Stimulated activated CD8-positive, alpha-beta memory T cell treated with anti-CD3 and anti-CD28 coated beads, Interleukin-2, amount 100 ng/mL, for 48 hours (primary cell): ENCODE measurements around the gene ELOVL5.
"Not testable (repeated sequence)": the region's sequence is repeated elsewhere in the genome, so short reads cannot be mapped to it uniquely, and the experiment has no call there.

Source experiments
- DNase-seq, 2 donors: peaks; one replicate each; pipeline ENCODE4 v3.0.0-alpha.2; 2020; ENCODE audit warnings: low read depth in 2 of 2

Gene ELOVL5

DNA sequence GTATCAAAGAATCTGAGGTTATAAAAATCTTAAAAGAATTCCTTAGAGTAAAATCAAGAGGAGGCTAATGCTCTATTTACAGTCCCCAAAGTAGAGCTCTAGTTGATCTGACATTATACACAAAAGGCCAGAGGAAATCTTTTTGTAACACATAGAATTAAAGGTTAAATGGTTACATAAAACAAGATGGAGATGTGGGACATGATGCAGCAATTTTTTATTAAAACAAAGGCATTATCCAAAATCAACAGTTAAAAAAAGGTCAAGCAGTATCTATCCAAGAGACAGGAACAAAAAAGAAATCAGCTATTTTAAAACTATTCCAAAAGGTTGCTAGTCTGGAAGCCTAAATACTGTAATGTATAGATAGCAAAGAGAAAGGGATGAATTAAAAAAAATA, 20.4 kb downstream of the ELOVL5 start:
- no peak for DNase-seq

DNA sequence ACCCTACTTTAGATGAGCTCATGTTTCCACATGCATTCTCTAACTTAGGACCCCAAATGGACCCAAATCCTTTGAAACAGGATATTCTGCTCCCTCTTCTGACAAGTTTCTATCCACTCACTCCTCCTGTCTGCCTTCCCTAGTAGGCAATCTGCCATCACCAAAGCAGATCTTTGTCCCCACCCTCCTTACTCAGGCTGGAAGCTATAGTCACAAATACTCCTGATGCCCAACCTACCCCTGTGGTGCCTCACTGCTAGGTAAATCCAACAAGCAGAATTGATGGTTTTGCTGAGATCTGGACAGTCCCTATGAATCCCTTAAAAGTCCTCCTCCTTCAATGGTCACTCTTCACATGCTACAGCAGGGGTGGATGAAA, 21.7 kb downstream of the ELOVL5 start:
- no peak for DNase-seq

DNA sequence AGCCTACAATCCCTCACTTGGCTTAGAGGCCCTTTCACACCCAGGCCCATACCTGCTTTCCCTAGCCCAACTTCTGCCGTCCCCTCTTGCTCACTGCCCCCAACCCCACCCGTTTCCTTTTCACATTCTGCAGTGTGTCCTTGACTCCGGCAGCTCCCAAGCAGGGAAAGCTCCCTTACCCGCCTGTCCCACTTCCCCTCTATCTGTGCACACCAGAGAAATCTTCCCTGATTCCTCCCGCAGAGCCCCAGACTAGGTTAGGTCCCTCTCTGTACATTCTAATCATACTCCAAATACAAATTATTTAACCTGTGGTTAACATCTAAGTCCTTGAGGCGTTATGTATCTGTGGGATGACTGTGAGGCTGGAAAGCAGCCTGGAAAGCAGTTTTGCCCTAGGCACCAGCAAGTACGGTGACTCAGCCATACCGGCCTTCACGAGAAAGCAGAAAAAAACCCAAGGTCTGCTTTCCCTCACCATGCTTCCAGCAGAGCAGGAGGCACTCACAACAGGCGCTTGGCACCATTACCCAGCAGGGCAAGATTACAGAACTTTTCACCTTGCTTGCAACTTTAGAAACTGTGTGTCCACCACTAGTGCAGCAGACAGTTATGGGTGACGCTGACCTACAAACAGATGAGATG, 22.3 kb downstream of the ELOVL5 start:
- no peak for DNase-seq

DNA sequence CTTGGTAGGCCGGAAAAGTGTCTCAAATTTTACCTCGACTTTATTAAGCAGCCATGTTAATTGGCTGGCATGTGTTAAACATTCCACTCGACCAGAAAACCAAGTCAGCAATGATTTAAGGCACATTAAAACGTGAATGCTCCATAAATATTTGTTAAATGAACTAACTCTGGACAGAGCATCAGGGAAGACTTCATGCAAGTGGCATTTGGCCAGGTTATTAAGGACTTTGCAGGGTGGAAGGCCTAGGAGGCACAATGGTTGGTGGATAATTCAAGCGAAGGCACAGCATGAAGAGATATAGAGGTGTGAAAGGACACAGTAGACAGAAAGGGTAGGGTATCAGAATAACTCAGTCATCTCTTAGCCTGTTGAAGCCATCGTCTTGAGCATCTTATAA, 23.0 kb downstream of the ELOVL5 start:
- no peak for DNase-seq

DNA sequence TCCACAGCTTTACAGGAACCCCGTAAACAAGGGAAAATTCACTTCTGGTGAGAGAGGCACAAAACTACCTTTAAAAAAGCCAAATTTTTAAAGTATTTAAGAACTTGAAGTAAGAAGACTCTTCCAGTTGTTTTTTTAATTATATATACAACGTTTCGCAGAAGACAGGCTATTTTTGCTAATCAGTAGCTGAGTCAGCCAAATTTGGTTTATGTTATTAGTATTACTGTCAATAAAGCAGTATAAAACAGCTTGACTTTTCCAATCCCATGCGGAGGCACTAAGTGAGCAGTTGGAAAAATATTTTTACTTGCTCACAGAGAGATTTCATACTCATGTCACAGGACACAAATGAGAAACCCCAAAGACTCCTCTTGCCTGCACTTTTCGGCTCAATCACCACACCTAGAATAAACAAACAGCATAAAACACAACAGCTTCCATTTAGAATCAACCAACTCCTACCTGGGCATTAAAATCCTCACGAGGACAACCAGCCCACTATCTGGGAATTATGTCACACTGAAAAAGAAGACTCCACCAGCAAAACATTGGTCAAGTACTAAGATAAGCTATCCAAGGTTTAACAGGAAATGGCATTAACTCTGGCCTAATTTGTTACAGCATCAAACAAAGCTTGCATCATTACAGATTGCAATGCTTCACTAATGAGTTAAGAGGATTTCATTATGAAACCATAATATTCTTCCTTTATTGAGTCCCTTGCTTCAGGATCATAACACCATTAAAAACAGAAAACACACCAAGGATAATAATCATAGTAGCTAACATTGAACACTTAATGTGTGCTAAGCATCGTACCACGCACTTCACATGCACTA, 26.3 kb downstream of the ELOVL5 start:
- no peak for DNase-seq

DNA sequence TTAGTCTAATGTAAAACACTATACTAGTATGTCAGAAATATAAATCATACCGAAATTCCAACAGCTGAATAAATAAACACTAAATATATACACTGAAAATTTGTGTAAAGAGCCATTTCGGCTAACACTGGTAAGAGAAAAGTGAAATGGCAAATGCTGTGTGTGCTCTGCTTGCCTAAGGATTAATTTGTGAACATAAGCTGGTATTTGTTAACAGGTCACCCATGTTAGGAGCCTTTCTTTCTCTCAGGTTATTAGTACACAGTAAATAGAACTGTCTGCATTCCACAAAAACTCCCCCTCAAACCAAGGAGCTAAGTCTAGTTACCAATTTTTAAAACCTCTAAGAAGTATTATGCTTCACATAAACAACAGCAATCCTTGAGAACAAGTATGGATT, 27.0 kb downstream of the ELOVL5 start:
- no peak for DNase-seq

DNA sequence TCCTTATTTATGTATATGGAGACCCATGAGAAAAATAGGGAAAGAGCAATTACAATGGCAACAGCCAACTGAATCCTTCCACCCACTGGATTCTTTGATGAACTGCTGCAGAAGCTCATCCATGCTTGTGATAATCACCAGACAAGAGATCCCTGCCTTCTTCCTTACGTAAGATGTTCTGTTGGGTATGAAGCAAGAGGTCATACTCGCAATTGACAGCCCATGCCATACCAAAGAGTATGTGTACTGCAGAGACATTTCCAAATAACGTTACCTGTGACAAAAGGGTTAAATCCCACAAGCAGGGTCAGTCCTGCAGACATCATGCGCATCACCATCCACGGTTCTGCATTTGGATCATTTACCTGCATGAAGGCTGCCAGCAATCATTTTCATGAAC, 27.8 kb downstream of the ELOVL5 start:
- no peak for DNase-seq

DNA sequence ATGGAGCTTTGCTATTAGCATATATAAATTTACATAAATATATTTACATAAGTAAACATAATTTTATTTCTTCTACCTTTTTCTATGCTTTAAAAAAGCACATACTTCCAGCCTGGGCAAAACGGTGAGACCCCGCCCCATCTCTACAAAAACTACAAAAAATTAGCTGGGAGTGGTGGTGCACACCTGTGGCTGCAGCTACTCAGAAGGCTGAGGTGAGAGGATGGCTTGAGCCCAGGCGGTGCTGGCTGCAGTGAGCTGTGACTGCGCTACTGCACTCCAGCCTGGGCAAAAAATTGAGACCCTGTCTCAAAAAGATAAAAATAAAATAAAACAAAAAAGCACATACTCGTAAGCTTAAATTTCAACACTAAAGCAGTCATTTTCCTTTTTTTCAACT, 30.3 kb downstream of the ELOVL5 start:
- DNase-seq, result no peak

DNA sequence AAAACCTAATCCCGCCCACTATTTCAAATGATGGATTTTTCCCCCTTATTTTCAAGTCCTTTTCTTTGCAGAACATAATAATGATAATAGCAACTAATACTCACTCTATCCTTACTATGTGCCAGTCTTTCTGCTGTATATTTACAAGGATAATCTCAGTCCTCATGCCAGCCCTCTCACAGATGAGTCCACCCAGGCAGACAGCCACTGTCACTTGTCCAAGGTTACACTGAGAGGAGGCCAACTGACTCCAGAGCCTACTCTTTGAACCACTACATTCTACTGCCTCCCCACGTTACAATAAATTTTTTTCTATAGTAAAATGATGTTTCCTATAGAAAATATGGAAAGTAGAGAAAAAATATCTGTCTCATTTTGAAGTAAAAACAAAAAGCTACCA, 30.9 kb downstream of the ELOVL5 start:
- DNase-seq, result no peak

DNA sequence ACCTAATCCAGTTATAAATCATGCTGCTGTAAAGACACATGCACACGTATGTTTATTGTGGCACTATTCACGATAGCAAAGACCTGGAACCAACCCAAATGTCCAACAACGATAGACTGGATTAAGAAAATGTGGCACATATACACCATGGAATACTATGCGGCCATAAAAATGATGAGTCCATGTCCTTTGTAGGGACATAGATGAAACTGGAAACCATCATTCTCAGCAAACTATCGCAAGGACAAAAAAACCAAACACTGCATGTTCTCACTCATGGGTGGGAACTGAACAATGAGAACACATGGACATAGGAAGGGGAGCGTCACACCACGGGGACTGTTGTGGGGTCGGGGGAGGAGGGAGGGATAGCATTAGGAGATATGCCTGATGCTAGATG, 31.5 kb downstream of the ELOVL5 start:
- not testable (repeated sequence) for DNase-seq

DNA sequence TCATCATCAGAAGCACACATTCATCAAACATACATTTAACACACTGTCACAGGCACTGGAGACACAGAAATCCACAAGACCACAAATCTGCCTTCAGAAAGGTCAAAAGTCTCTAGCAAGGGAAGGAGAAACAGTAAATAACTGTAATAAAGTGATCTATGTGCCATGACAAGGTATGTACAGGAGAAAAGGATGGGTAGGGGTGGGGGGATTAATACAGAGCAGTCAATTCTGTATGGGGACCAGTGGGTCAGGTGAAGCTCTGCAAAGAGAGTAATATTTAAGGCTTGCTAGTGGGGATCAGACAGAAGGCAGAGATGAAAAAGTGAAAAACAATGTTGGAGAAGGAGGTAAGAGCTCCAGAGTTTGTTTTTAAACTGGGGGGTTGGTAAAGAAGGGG, 32.6 kb downstream of the ELOVL5 start:
- no peak for DNase-seq

DNA sequence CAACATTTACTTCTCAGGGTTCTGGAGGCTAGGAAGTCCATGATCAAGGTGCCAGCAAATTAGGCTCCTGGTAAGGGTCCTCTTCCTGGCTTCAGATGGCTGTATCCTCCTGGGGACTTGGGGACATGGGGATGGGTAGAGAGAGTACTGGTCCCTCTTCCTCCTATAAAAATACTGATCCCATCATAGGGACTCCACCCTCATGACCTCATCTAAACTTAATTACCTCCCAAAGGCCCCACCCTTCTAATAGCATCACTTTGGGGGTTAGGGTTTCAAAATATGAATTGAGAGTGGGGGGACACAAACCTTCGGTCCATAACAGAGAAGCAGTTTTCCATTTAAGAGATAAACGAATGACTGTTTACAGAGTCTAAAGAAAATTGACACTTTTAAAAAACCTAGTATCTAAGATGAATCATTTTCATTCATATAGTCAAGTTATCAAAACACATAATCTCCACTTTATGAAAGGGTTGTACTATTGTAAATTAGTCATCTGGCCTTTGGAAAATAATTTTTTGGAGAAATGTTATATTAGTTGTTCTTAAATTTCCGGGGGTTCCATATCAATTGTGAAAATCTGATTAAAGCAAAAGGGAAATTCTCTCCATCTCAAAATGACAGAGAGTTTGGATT, 33.5 kb downstream of the ELOVL5 start:
- DNase-seq, result no peak

DNA sequence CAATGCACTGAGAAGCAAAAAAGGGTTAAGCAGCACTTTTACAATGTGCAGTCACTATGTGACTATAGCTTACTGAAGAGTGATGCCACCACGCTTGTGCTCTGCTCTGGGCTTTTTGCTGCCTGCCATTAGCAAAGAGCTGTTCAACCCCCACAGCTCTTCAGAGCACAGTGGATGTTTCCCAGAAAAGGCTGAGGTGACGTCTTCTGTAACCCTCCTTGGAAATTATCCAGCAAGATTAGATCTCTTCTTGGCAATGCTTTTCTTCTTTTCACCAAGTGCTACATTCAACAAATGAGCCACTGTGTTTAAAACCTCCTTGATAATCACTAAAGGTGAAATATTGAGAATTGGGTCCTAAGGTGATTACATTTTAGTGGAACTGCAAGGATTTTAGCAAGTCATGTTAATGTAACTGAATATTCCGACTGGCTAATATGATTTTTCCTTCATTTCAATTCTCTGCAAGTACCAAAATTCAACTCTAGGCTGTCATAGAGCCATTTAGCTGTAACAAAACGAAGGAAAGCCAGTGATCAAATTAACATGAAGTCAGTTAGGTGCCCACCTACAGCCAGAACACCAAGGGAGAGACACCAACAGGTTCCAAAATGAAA, 34.9 kb downstream of the ELOVL5 start:
- DNase-seq, result no peak

DNA sequence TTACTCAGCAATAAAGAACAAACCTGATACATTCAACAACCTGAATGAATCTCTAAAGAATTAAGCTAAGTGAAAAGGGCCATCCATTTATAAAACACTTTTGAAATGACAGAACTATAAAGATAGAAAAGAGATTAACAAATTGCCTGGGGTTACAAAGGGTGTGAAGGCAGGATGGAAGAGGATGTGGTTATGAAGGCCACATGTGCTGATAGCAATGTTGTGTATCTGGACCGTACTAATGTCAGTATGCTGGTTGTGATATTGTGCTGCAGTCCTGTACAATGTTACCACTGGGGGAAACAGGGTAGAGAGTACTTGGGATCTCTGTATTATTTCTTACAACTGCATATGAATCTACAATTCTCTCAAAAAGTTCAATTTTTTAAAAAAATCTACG, 36.4 kb downstream of the ELOVL5 start:
- DNase-seq, result no peak

DNA sequence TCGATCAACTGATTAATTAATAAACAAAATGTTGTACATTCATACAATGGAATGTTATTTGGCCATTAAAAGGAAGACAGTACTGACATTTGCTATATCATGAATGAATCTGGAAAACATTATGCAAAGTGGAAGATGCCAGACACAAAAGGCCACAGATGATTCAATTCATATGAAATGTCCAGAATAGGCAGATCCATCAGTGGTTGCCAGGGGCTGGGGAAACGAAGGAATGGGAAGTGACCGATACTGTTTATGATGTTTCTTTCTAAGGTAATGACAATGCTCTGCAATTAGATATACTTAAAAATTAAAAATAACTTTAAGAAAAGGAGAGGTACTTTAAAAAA, 37.2 kb downstream of the ELOVL5 start:
- DNase-seq, result no peak

DNA sequence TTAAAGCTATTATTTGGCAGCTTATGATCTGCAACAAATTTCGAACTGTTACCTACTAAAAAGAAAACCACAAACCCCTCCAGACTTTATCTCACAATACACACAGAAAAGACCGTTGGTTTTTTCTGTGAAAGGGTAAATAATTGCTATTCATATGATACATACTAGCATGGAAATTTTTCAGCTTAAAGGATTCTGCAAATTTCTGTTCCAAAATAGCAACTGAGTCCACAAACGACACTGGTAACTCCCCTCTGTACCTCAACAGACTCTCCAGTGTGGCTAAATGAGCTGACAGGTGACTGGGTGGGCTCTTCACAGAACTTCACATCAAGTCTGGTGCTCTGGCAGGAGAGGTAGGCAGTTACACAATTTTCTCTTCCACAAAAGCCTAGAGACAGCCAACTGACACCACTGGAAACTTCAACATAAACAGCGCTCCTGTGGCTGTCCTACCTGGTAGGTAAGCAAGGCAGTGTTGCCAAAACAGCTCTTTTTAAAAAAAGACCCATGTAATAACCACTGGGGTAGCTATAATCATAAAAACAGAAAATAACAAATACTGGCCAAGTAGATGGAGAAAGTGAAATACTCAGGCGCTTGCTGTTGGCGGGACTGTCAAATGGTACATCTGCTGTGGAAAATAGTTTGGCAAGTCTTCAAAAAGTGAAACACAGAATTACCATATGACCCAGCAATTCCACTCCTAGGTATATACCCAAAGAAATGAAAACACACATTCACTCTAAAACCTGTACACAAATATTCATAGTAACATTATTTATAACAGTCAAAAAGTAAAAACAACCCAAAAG, 37.8 kb downstream of the ELOVL5 start:
- no peak for DNase-seq

DNA sequence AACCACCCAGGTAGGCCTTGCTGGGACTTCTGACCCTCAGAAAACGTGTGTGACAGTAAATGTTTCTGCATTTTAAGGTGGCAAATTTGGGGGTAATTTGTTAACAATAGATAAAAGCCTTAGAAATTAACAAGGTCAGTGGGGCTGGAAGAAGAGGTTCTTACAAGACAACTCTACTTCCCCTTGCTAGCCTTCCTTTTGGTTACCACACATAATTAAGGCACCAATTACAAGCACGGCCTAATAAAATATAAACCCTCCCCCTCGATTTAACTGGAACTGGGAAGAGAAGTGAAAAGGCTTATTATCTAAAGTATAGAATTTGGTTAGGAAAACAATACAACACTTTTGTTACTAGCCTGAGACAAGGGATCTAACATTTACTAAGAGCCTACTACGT, 38.8 kb downstream of the ELOVL5 start:
- no peak for DNase-seq

DNA sequence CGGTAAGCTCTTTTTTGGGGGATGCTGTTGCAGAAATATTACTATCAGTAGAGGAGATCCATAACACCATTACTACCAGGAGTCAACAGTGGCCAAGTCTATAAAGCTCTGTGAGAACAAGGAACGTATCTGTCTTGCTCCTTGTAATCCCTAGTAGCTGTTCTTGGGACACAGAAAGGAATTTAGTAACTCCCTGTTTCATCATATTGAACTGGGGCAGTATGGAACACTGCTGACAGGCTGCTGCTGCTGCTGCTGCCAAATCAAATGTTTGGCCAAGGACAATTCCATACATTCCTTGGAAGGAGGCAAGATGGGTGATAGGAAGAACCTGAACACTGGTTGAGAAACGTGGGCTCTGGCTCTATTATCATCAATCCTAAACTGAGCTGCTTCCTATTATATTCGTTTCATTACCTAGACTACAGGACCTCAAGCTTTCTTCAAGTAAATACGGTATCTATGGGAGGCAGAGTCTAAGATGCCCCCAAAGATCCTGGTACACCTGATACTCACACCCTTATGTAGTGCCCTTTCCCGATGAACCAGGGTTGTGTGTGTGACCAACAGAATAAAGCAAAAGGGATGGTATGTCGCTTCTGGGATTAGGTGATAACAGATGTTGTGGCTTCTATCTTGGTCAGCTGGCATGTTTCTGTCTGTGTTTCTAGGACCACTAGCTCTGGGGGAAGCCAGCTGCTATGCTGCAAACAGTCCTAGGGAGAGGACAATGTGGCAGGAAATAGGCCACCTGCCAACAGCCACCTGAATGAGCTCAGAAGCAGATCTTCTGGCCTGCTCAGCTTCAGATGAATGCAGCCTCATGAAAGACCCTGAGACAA, 39.5 kb downstream of the ELOVL5 start:
- DNase-seq, result no peak

DNA sequence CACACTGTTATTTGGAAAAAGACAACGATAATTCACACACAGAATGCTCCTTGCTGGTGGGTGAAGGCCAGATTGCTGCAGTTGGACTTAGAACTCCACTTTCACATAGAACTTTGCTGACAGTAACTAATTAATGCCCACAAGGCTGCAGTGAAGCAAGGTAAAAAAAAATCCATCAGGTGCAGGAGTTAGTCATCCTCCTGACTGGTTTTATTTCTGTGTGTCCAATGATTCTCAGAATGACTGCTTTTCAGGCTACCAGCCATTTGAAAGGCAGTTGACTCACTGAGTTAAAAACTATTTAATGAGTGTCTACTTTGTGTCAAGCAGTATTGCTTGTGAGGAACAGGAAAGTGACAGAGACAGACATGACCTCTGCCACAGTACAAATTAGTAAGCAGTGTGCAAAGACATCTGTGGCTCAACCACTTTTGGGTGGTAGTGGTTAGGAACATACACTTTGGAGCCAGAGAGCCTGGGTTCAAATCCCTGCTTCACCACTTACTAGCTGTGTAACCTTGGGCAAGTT, 41.9 kb downstream of the ELOVL5 start:
- peak in 1 of 2 donors; percentile 17 for DNase-seq

DNA sequence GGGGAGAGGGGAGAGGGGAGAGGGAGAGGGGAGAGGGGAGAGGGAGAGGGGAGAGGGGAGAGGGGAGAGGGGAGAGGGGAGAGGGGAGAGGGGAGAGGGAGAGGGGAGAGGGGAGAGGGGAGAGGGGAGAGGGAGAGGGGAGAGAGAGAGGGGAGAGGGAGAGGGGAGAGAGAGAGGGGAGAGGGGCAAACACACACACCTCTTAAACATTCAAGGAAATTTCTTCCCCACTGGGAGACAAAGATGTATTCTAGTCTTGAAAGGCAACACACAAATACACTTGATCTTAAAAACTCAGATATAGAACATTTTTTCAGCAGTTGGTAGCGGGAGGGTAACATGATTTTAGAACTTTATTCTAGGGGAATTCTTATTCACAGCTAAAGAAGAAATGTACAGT, 42.5 kb downstream of the ELOVL5 start:
- DNase-seq, result not testable (repeated sequence)
